CD4-positive, alpha-beta T cell treated with Interleukin-21 for 1 hour (primary cell): ENCODE results near the gene GNAZ.
"Not testable (repeated sequence)": the region's sequence is repeated elsewhere in the genome, so short reads cannot be mapped to it uniquely, and the experiment has no call there.

Experiments
- DNase-seq: peaks from one replicate; pipeline ENCODE4 v3.0.0-alpha.2; 2020

GNAZ gene

GRCh38 chr22:23122992-23123803 is 52.9 kb downstream of the GNAZ start:
- no peak for DNase-seq

GRCh38 chr22:23123804-23124254 is 53.5 kb downstream of the GNAZ start:
- DNase-seq: no peak

GRCh38 chr22:23124611-23125511 is 54.5 kb downstream of the GNAZ start:
- no peak for DNase-seq

- DNase-seq: no peak
Measured at GRCh38 chr22:23125512-23126103, 55.3 kb downstream of the GNAZ start.

- DNase-seq: no peak
Measured at GRCh38 chr22:23126165-23127054, 56.1 kb downstream of the GNAZ start.

GRCh38 chr22:23127055-23127756 is 56.9 kb downstream of the GNAZ start:
- DNase-seq: no peak

- no peak for DNase-seq
Measured at GRCh38 chr22:23127788-23128187, 57.5 kb downstream of the GNAZ start.

- DNase-seq: peak; percentile 77
Measured at GRCh38 chr22:23128269-23129108, 58.2 kb downstream of the GNAZ start.

- DNase-seq: no peak
Measured at GRCh38 chr22:23129149-23129548, 58.8 kb downstream of the GNAZ start.

- no peak for DNase-seq
Measured at GRCh38 chr22:23130697-23131096, 60.4 kb downstream of the GNAZ start.

- no peak for DNase-seq
Measured at GRCh38 chr22:23131931-23132330, 61.6 kb downstream of the GNAZ start.

- no peak for DNase-seq
Measured at GRCh38 chr22:23132376-23133091, 62.2 kb downstream of the GNAZ start.

- no peak for DNase-seq
Measured at GRCh38 chr22:23133922-23134321, 63.6 kb downstream of the GNAZ start.

GRCh38 chr22:23136991-23137390 is 66.7 kb downstream of the GNAZ start:
- DNase-seq: not testable (repeated sequence)

- no peak for DNase-seq
Measured at GRCh38 chr22:23137468-23137867, 67.1 kb downstream of the GNAZ start.

- peak; percentile 81 for DNase-seq
Measured at GRCh38 chr22:23137905-23138561, 67.7 kb downstream of the GNAZ start.

GRCh38 chr22:23138584-23139435 is 68.5 kb downstream of the GNAZ start:
- no peak for DNase-seq

GRCh38 chr22:23140385-23140784 is 70.1 kb downstream of the GNAZ start:
- DNase-seq: no peak
